ENCODE results near the gene TRIM15.

DNA sequence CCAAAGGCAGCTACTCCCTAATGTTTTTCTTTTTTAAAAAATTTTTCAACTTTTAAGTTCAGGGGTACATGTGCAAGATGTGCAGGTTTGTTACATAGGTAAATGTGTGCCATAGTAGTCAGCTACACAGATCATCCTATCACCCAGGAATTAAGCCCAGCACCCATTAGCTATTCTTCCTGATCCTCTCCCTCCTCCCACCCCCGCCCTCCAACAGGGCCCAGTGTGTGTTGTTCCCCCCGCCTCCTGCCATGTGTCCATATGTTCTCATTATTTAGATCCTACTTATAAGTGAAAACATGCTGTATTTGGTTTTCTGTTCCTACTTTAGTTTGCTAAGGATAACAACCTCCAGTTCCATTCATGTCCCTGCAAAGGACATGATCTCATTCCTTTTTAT lies 12.4 kb downstream of the TRIM15 start:
- TF ChIP-seq ZNF423 (tag by site-specific recombination; IDR thresholded peaks at IDR 0.05) (no peak), ZSCAN23 (tag by site-specific recombination; IDR thresholded peaks at IDR 0.05) (no peak), ZSCAN30 (tag by site-specific recombination; IDR thresholded peaks at IDR 0.05) (no peak)
- TF ChIP-seq, protein P1, sequence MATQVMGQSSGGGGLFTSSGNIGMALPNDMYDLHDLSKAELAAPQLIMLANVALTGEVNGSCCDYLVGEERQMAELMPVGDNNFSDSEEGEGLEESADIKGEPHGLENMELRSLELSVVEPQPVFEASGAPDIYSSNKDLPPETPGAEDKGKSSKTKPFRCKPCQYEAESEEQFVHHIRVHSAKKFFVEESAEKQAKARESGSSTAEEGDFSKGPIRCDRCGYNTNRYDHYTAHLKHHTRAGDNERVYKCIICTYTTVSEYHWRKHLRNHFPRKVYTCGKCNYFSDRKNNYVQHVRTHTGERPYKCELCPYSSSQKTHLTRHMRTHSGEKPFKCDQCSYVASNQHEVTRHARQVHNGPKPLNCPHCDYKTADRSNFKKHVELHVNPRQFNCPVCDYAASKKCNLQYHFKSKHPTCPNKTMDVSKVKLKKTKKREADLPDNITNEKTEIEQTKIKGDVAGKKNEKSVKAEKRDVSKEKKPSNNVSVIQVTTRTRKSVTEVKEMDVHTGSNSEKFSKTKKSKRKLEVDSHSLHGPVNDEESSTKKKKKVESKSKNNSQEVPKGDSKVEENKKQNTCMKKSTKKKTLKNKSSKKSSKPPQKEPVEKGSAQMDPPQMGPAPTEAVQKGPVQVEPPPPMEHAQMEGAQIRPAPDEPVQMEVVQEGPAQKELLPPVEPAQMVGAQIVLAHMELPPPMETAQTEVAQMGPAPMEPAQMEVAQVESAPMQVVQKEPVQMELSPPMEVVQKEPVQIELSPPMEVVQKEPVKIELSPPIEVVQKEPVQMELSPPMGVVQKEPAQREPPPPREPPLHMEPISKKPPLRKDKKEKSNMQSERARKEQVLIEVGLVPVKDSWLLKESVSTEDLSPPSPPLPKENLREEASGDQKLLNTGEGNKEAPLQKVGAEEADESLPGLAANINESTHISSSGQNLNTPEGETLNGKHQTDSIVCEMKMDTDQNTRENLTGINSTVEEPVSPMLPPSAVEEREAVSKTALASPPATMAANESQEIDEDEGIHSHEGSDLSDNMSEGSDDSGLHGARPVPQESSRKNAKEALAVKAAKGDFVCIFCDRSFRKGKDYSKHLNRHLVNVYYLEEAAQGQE (tag by site-specific recombination; IDR thresholded peaks at IDR 0.05), result no peak
- TF ChIP-seq, protein P2, sequence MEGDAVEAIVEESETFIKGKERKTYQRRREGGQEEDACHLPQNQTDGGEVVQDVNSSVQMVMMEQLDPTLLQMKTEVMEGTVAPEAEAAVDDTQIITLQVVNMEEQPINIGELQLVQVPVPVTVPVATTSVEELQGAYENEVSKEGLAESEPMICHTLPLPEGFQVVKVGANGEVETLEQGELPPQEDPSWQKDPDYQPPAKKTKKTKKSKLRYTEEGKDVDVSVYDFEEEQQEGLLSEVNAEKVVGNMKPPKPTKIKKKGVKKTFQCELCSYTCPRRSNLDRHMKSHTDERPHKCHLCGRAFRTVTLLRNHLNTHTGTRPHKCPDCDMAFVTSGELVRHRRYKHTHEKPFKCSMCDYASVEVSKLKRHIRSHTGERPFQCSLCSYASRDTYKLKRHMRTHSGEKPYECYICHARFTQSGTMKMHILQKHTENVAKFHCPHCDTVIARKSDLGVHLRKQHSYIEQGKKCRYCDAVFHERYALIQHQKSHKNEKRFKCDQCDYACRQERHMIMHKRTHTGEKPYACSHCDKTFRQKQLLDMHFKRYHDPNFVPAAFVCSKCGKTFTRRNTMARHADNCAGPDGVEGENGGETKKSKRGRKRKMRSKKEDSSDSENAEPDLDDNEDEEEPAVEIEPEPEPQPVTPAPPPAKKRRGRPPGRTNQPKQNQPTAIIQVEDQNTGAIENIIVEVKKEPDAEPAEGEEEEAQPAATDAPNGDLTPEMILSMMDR (tag by site-specific recombination; IDR thresholded peaks at IDR 0.05), result no peak
- TF ChIP-seq, protein P3, sequence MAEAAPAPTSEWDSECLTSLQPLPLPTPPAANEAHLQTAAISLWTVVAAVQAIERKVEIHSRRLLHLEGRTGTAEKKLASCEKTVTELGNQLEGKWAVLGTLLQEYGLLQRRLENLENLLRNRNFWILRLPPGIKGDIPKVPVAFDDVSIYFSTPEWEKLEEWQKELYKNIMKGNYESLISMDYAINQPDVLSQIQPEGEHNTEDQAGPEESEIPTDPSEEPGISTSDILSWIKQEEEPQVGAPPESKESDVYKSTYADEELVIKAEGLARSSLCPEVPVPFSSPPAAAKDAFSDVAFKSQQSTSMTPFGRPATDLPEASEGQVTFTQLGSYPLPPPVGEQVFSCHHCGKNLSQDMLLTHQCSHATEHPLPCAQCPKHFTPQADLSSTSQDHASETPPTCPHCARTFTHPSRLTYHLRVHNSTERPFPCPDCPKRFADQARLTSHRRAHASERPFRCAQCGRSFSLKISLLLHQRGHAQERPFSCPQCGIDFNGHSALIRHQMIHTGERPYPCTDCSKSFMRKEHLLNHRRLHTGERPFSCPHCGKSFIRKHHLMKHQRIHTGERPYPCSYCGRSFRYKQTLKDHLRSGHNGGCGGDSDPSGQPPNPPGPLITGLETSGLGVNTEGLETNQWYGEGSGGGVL (tag by site-specific recombination; IDR thresholded peaks at IDR 0.05), result no peak

All from HEK293 (cell line).